22Rv1 (cell line): ENCODE data around the gene KDM4C.

Experiments used
- CTCF ChIP-seq: fragments of 450-650 bp; IDR thresholded peaks from 2 replicates; pipeline ENCODE4 v1.5.1; 2017; ENCODE audit warnings: mild to moderate bottlenecking
- ZFX ChIP-seq: fragments of 450-650 bp; IDR thresholded peaks from 2 replicates; pipeline ENCODE4 v1.6.1; 2017; ENCODE audit warnings: antibody characterized with exemption, borderline replicate concordance

- TF ChIP-seq CTCF (no peak), ZFX (no peak)
These were observed 49.0 kb upstream of the KDM4C start for GRCh38 chr9:6708732-6709131.
